Adrenal gland (tissue), 12 donors: ENCODE measurements around the gene HDLBP. TPM values are rescaled to one million over a fixed set of nuclear protein-coding genes. Genes with fewer than 3 reads are reported as not detected.

ENCODE experiments used
- DNase-seq, 7 donors: peaks; one replicate each; pipeline ENCODE4 v3.0.0-alpha.2; 2019 to 2020
- H3K27ac ChIP-seq, 5 donors: fragments of 200-600 bp; sonication (generic) in 4 of 5; 1 replicate in 3 of 5; 2 replicates in 2 of 5; pipeline versions ENCODE4 v1.5.1 to v1.8.0; 2016 to 2020; ENCODE audit warnings: mild to moderate bottlenecking in 1 of 5
- H3K27me3 ChIP-seq: fragments of 200-600 bp; 2 replicates; pipeline ENCODE4 v1.8.0; 2021
- H3K36me3 ChIP-seq, 2 donors: fragments of 200-600 bp; replicated peaks in 1 of 2; 1 replicate in 1 of 2; 2 replicates in 1 of 2; pipeline versions ENCODE4 v1.5.1 to v1.8.0; 2018 to 2022
- H3K4me1 ChIP-seq, 2 donors: fragments of 200-600 bp; replicated peaks in 1 of 2; 1 replicate in 1 of 2; 2 replicates in 1 of 2; pipeline versions ENCODE4 v1.5.1 to v1.8.0; 2018 to 2021
- H3K4me3 ChIP-seq, 4 donors: fragments of 200-600 bp; sonication (generic) in 3 of 4; one replicate each; pipeline ENCODE4 v1.5.1; 2016 to 2018
- H3K9me3 ChIP-seq, 3 donors: fragments of 200-600 bp; sonication (generic) in 1 of 3; replicated peaks in 1 of 3; 1 replicate in 2 of 3; 2 replicates in 1 of 3; pipeline versions ENCODE4 v1.5.1 to v1.8.0; 2016 to 2021
- CTCF ChIP-seq, 6 experiments: fragments of 450-650 bp in 4 of 6; fragments of 200-600 bp in 2 of 6; sonication (generic) in 1 of 6; IDR thresholded peaks; 1 replicate in 5 of 6; 2 replicates in 1 of 6; pipeline versions ENCODE4 v1.5.1 to v1.8.0; 2016 to 2021; ENCODE audit warnings: antibody characterized with exemption in 6 of 6, mild to moderate bottlenecking in 2 of 6, moderate library complexity in 1 of 6
- POLR2A ChIP-seq, 2 donors: fragments of 450-650 bp; IDR thresholded peaks; one replicate each; pipeline ENCODE4 v1.6.1; 2017; ENCODE audit warnings: antibody characterized with exemption in 2 of 2, mild to moderate bottlenecking in 2 of 2, moderate library complexity in 1 of 2
- WGBS, 4 donors: extraction: QIAGEN DNeasy Blood & Tissue Kit in 2 of 4; methylation state at CpG; one replicate each; pipeline versions ENCODE4 v1.1.5 to v1.1.7; 2013 to 2017; 5-methylcytosine and 5-hydroxymethylcytosine counted together
- intact Hi-C, 2 donors: fragments of 100-400 bp; cut with DNase I; formaldehyde crosslinking; loops; one replicate each; pipeline versions ENCODE4 v1.14.1 to v1.15.0; 2022 to 2023
- polyA plus RNA-seq, 3 donors: library from polyadenylated mRNA; stranded (reverse); fragments of 200-250 nt in 2 of 3; fragments of 350-450 nt in 1 of 3; fragmentation: Illumina TruSeq in 1 of 3; extraction: RNeasy Lipid Tissue Mini Kit (QIAGEN cat#74804) in 1 of 3; gene quantifications; one replicate each; pipeline ENCODE4 v1.2.3, GENCODE V29; 2013 to 2014
- total RNA-seq, 9 donors: library from RNA; depleted of rRNA in 4 of 9; stranded (reverse); fragments of >200 nt in 4 of 9; fragments of 120-200 nt in 1 of 9; fragmentation: NEBNext Ultra II Directional in 1 of 9; extraction: Animal tissue kit (Norgen Biotek cat#: 25700) in 1 of 9; gene quantifications; one replicate each; pipeline versions ENCODE4 v1.1.0 to v1.2.4, GENCODE V29; 2013 to 2023
- donor health status: healthy with polysubstance abuse.
- donor health status: Bipolar disorder and iron deficiency.
- donor health status: DM: yes; HTN: yes; CAD: no.
- donor health status: DM: no; HTN: no; CAD: no.
- donor health status: DM: no; HTN: no; CAD: no.
- donor health status: DM: yes; HTN: yes; CAD: no.

Gene HDLBP
- total and polyA plus RNA-seq, 12 donors = 295 to 880 (median 454) TPM

GRCh38 chr2:241291153-241291552, 24.3 kb downstream of the HDLBP start:
- TF ChIP-seq POLR2A (IDR thresholded peaks at IDR 0.05) (no peak), CTCF (IDR thresholded peaks at IDR 0.05) (no peak)
- Histone ChIP-seq H3K27ac (no peak overlapping the region), H3K4me1 (peaks cover 0 to 22% of the 10 kb centered on the region in 2 donors), H3K27me3 (no peaks in the 10 kb centered on the region), H3K36me3 (no peaks in the 10 kb centered on the region), H3K9me3 (no peaks in the 10 kb centered on the region), H3K4me3 (no peak overlapping the region)
- intact Hi-C loops = no loop called here
- DNase-seq = no peak
- 88 to 96% (median 92%) methylated on average over 6 of the region's 6 CpGs for WGBS, 4 donors

- H3K9me3 ChIP-seq = no peaks in the 10 kb centered on the region
- 36 to 53% (median 43%) methylated on average over 3 of the region's 3 CpGs for WGBS, 4 donors
- H3K27ac ChIP-seq = no peak overlapping the region
- DNase-seq = no peak
- intact Hi-C loops = no loop called here
- H3K36me3 ChIP-seq = no peaks in the 10 kb centered on the region
- TF ChIP-seq CTCF (IDR thresholded peaks at IDR 0.05) (peak in 1 of 6 experiments; percentile 19), POLR2A (IDR thresholded peaks at IDR 0.05) (no peak)
- H3K4me3 ChIP-seq = no peak overlapping the region
- H3K27me3 ChIP-seq = no peaks in the 10 kb centered on the region
- H3K4me1 ChIP-seq = peaks cover 0 to 22% of the 10 kb centered on the region in 2 donors
Measured at GRCh38 chr2:241289597-241289996, 25.9 kb downstream of the HDLBP start.

GRCh38 chr2:241289053-241289452, 26.4 kb downstream of the HDLBP start:
- intact Hi-C loops = no loop called here

GRCh38 chr2:241288324-241288888, 27.1 kb downstream of the HDLBP start:
- intact Hi-C loops = no loop called here
- no peak for TF ChIP-seq CTCF (IDR thresholded peaks at IDR 0.05)
- TF ChIP-seq POLR2A (IDR thresholded peaks at IDR 0.05) = no peak
- Histone ChIP-seq H3K27ac (no peak overlapping the region), H3K4me1 (peaks cover 0 to 12% of the 10 kb centered on the region in 2 donors), H3K27me3 (no peaks in the 10 kb centered on the region), H3K9me3 (no peaks in the 10 kb centered on the region), H3K36me3 (no peaks in the 10 kb centered on the region), H3K4me3 (no peak overlapping the region)
- DNase-seq = no peak
- 92 to 97% (median 95%) methylated on average over 3 of the region's 3 CpGs for WGBS, 4 donors

More at GRCh38 chr2:241289053-241289452, 26.4 kb downstream of the HDLBP start:
- Histone ChIP-seq H3K27ac (no peak overlapping the region), H3K36me3 (no peaks in the 10 kb centered on the region), H3K9me3 (no peaks in the 10 kb centered on the region), H3K27me3 (no peaks in the 10 kb centered on the region), H3K4me1 (peaks cover 0 to 18% of the 10 kb centered on the region in 2 donors), H3K4me3 (no peak overlapping the region)
- no peak for TF ChIP-seq POLR2A (IDR thresholded peaks at IDR 0.05)
- no peak for TF ChIP-seq CTCF (IDR thresholded peaks at IDR 0.05)
- DNase-seq = no peak
- WGBS, 4 donors = 81 to 87% (median 83%) methylated on average over 4 of the region's 4 CpGs
